Measurements from ENCODE around the gene AS3MT.

GRCh38 chr10:102837230-102837721, 32.0 kb upstream of the AS3MT start, which contains the start of gene CYP17A1:
- TF ChIP-seq, protein P1, sequence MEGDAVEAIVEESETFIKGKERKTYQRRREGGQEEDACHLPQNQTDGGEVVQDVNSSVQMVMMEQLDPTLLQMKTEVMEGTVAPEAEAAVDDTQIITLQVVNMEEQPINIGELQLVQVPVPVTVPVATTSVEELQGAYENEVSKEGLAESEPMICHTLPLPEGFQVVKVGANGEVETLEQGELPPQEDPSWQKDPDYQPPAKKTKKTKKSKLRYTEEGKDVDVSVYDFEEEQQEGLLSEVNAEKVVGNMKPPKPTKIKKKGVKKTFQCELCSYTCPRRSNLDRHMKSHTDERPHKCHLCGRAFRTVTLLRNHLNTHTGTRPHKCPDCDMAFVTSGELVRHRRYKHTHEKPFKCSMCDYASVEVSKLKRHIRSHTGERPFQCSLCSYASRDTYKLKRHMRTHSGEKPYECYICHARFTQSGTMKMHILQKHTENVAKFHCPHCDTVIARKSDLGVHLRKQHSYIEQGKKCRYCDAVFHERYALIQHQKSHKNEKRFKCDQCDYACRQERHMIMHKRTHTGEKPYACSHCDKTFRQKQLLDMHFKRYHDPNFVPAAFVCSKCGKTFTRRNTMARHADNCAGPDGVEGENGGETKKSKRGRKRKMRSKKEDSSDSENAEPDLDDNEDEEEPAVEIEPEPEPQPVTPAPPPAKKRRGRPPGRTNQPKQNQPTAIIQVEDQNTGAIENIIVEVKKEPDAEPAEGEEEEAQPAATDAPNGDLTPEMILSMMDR (IDR thresholded peaks at IDR 0.05): no peak
- no peak for TF ChIP-seq POLR2A (IDR thresholded peaks at IDR 0.05)

Data from right lobe of liver (tissue), 4 donors.